ENCODE results near the gene PANX2.

- TF ChIP-seq CTCF (IDR thresholded peaks at IDR 0.05): no peak
- TF ChIP-seq POLR2A (IDR thresholded peaks at IDR 0.05): no peak
- no peak for TF ChIP-seq POLR2AphosphoS5 (IDR thresholded peaks at IDR 0.05)
These were observed 26.7 kb downstream of the PANX2 start for GRCh38 chr22:50197000-50197800.

Data from breast epithelium (tissue), 3 donors.